Measurements from ENCODE around the gene PALMD.

DNA sequence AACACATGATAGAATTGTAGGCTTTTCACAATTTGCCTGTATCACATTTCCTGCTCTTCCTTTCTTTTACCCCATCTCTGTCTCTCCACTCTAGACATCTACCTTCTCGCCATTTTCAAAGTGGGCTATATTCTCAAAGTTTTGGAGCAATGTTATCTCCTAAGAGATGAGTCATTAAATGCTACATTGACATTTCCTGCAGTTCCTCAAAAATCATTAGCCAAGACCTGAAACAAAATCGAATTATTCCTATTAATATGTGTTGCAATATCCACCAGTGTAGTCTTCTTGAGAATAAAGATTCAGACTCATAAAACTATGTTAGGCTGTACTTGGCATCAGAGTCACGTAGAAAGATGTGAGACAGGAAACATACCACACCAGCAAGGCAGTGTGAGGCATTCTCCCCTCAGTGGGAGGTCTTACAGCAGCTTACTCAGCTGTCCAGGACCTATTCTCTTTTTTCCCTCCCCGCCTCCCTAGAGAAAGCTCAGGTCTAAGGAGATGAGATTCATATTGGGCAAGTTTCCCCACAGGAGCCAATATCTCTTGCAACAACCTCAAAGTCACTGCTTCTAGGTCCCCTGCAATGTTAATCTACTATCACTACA, 81.8 kb downstream of the PALMD start:
- TF ChIP-seq CTCF (IDR thresholded peaks at IDR 0.05) (no peak), EZH2 (IDR thresholded peaks at IDR 0.05; ENCODE audit: borderline replicate concordance, insufficient read depth, low read depth, low read length, poor library complexity, severe bottlenecking) (no peak)
